Prostate gland (tissue), 2 donors: Measurements from ENCODE around the gene FLRT3. TPM values are rescaled to one million over a fixed set of nuclear protein-coding genes. Genes with fewer than 3 reads are reported as not detected.

ENCODE experiments used
- DNase-seq: peaks from one replicate; pipeline ENCODE4 v3.0.0-alpha.2; 2019; ENCODE audit warnings: low spot score
- H3K27ac ChIP-seq, 2 donors: fragments of 200-600 bp; sonication (generic); 2 replicates each; pipeline ENCODE4 v1.5.1; 2017 to 2019
- H3K27me3 ChIP-seq: fragments of 200-600 bp; sonication (generic); replicated peaks from 2 replicates; pipeline ENCODE4 v1.5.1; 2019; ENCODE audit not compliant: insufficient read depth
- H3K36me3 ChIP-seq, 2 donors: fragments of 200-600 bp; sonication (generic); 1 replicate in 1 of 2; 2 replicates in 1 of 2; pipeline versions ENCODE4 v1.5.1 to v1.8.1; 2017 to 2019
- H3K4me1 ChIP-seq: fragments of 200-600 bp; sonication (generic); replicated peaks from 2 replicates; pipeline ENCODE4 v1.5.1; 2019
- H3K4me3 ChIP-seq, 2 donors: fragments of 200-600 bp; sonication (generic); 2 replicates each; pipeline ENCODE4 v1.5.1; 2017 to 2019
- H3K9me3 ChIP-seq: fragments of 200-600 bp; sonication (generic); 2 replicates; pipeline ENCODE4 v1.5.1; 2017
- CTCF ChIP-seq, 4 experiments: fragments of 200-600 bp in 2 of 4; fragments of 450-650 bp in 2 of 4; sonication (generic) in 2 of 4; IDR thresholded peaks; 1 replicate in 3 of 4; 2 replicates in 1 of 4; pipeline ENCODE4 v1.5.1; 2016 to 2019; ENCODE audit warnings: antibody characterized with exemption in 4 of 4, mild to moderate bottlenecking in 2 of 4, moderate library complexity in 2 of 4
- POLR2A ChIP-seq: fragments of 450-650 bp; IDR thresholded peaks from one replicate; pipeline ENCODE4 v1.6.1; 2016; ENCODE audit warnings: antibody characterized with exemption, mild to moderate bottlenecking
- POLR2AphosphoS5 ChIP-seq: sonication (generic); formaldehyde crosslinking; IDR thresholded peaks from one replicate; pipeline ENCODE4 v1.6.1; 2017; ENCODE audit warnings: antibody characterized with exemption
- WGBS: methylation state at CpG from one replicate; pipeline ENCODE4 v1.1.5; 2018; 5-methylcytosine and 5-hydroxymethylcytosine counted together
- intact Hi-C: fragments of 100-400 bp; cut with DNase I; formaldehyde crosslinking; loops from one replicate; pipeline ENCODE4 v1.14.2; 2022
- total RNA-seq, 2 donors: library from RNA; depleted of rRNA; stranded (reverse); fragments of >200 nt; gene quantifications; one replicate each; pipeline ENCODE4 v1.1.0, GENCODE V29; 2016

Gene FLRT3
- total RNA-seq, 2 donors from 2014 or later = 22.2 to 43.0 TPM

DNA sequence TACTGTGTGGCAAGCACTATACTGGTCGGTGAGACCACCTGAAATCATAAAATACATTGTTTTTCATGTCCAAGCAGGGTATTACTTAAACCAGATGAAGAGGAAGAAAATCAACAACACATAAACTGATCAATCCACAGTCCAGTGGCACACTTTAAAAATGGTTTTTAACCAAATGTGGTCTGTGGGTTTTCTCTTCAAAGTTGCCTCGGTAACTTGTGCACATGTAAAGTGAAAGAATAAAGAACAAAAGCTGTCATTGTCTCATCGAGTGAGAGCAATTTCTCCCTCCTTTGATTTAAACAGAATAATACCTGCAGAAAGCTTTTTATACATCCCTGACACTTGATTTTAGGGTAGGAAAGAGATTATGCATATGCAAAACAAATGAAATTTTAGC, 3.7 kb downstream of the FLRT3 start:
- WGBS = 51% methylated on average over 3 of the region's 3 CpGs
- Histone ChIP-seq H3K27me3 (no peaks in the 10 kb centered on the region), H3K4me1 (no peaks in the 10 kb centered on the region), H3K36me3 (no peaks in the 10 kb centered on the region), H3K9me3 (no peaks in the 10 kb centered on the region), H3K27ac (no peak overlapping the region), H3K4me3 (peak overlapping the region; percentile 7 to 37)
- no peak for DNase-seq
- TF ChIP-seq POLR2A (no peak), POLR2AphosphoS5 (no peak), CTCF (IDR thresholded peaks at IDR 0.05) (no peak)
- intact Hi-C loops = loop anchor here (10.0 kb wide), 2 partner anchors 189 to 1321 kb away; no protein-coding TSS in a partner anchor

DNA sequence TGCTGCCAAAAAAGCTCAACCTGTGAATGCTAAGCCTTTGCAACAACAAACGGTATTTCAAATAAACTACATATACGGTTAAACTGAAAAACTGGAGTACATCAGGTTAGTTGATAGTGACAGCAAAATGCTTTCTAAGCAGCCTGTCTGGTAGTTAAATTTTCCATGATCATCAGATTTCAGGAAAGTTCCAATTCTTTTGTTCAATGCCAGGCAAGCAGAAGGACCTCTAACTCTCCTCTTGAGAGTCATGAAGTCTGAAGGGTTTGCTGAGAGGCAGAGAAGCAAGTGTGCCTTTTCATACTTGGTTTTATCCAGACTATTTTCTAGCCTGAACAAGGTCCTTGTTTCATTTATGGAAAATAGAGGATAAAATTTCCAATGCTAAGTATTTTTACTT, 4.5 kb downstream of the FLRT3 start:
- TF ChIP-seq POLR2AphosphoS5 = no peak
- TF ChIP-seq CTCF (IDR thresholded peaks at IDR 0.05) = no peak
- TF ChIP-seq POLR2A = no peak
- no peaks in the 10 kb centered on the region for H3K27me3 ChIP-seq
- no peaks in the 10 kb centered on the region for H3K9me3 ChIP-seq
- no peaks in the 10 kb centered on the region for H3K36me3 ChIP-seq
- intact Hi-C loops = loop anchor here (10.0 kb wide), 2 partner anchors 188 to 1322 kb away; no protein-coding TSS in a partner anchor
- H3K27ac ChIP-seq = no peak overlapping the region
- H3K4me1 ChIP-seq = no peaks in the 10 kb centered on the region
- no peak overlapping the region for H3K4me3 ChIP-seq
- WGBS = 75% methylated on average over 2 of the region's 2 CpGs
- DNase-seq = no peak

DNA sequence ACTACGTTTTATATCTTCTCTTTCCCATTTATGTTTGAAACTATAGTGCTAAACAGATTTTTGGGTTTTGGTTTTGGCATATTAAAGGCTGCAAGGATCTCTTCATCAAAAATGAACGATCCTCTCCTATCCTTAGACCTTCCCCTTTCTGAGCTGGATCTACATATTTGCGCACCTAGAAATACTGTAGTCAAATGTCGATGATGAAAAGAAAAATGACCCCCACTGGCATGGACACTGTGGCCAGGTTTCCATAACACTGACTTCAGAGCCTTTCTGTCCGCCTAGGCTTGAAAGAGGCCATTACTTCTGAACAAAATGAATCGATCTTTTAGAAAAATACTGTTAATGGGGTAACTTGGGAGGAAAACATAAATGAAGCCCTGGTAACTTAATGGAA, 5.8 kb downstream of the FLRT3 start:
- no peak for TF ChIP-seq POLR2AphosphoS5
- no peak for TF ChIP-seq POLR2A
- TF ChIP-seq CTCF (IDR thresholded peaks at IDR 0.05) = no peak
- 92% methylated on average over 6 of the region's 6 CpGs for WGBS
- DNase-seq = no peak
- H3K4me1 ChIP-seq = no peaks in the 10 kb centered on the region
- no peak overlapping the region for H3K27ac ChIP-seq
- no peaks in the 10 kb centered on the region for H3K9me3 ChIP-seq
- no peaks in the 10 kb centered on the region for H3K27me3 ChIP-seq
- no peaks in the 10 kb centered on the region for H3K36me3 ChIP-seq
- intact Hi-C loops = loop anchor here (10.0 kb wide), 2 partner anchors 187 to 1323 kb away; no protein-coding TSS in a partner anchor
- no peak overlapping the region for H3K4me3 ChIP-seq

GRCh38 chr20:14319704-14320103, 17.7 kb downstream of the FLRT3 start:
- no peaks in the 10 kb centered on the region for H3K27me3 ChIP-seq
- no peak overlapping the region for H3K27ac ChIP-seq
- 100% methylated on average over 1 of the region's 1 CpG for WGBS
- no peaks in the 10 kb centered on the region for H3K4me1 ChIP-seq
- intact Hi-C loops = no loop called here
- no peak for DNase-seq
- H3K9me3 ChIP-seq = no peaks in the 10 kb centered on the region
- H3K36me3 ChIP-seq = no peaks in the 10 kb centered on the region
- no peak overlapping the region for H3K4me3 ChIP-seq
- TF ChIP-seq POLR2A = no peak
- TF ChIP-seq POLR2AphosphoS5 = no peak
- TF ChIP-seq CTCF (IDR thresholded peaks at IDR 0.05) = no peak

- Histone ChIP-seq H3K27ac (no peak overlapping the region), H3K36me3 (no peaks in the 10 kb centered on the region), H3K4me3 (no peak overlapping the region), H3K4me1 (no peaks in the 10 kb centered on the region), H3K27me3 (no peaks in the 10 kb centered on the region), H3K9me3 (no peaks in the 10 kb centered on the region)
- intact Hi-C loops = no loop called here
- 70% methylated on average over 2 of the region's 2 CpGs for WGBS
- TF ChIP-seq POLR2A (no peak), POLR2AphosphoS5 (no peak), CTCF (IDR thresholded peaks at IDR 0.05) (no peak)
- DNase-seq = no peak
Observed at GRCh38 chr20:14313341-14314020, 23.9 kb downstream of the FLRT3 start.
